Skeletal muscle tissue (tissue), 4 donors: ENCODE results near the gene KCNK2. TPM values are rescaled to one million over a fixed set of nuclear protein-coding genes. Genes with fewer than 3 reads are reported as not detected.

ENCODE experiments used
- H3K27ac ChIP-seq: one replicate; pipeline ENCODE4 v1.7.0; 2013; ENCODE audit warnings: mild to moderate bottlenecking, low read depth, low read length, inconsistent platforms
- H3K27me3 ChIP-seq, 3 donors: one replicate each; pipeline ENCODE4 v1.7.0; 2013; ENCODE audit warnings: low read length in 3 of 3; ENCODE audit not compliant: control insufficient read depth in 3 of 3, insufficient read depth in 3 of 3
- H3K36me3 ChIP-seq, 3 donors: one replicate each; pipeline ENCODE4 v1.7.0; 2013; ENCODE audit warnings: low read length in 3 of 3; ENCODE audit not compliant: control insufficient read depth in 3 of 3, insufficient read depth in 3 of 3
- H3K4me1 ChIP-seq, 3 donors: one replicate each; pipeline ENCODE4 v1.7.0; 2013; ENCODE audit warnings: low read length in 3 of 3, mild to moderate bottlenecking in 3 of 3; ENCODE audit not compliant: control insufficient read depth in 3 of 3, insufficient read depth in 3 of 3
- H3K4me3 ChIP-seq, 3 donors: one replicate each; pipeline ENCODE4 v1.7.0; 2013; ENCODE audit warnings: low read length in 3 of 3
- H3K9ac ChIP-seq, 3 donors: one replicate each; pipeline ENCODE4 v1.7.0; 2013; ENCODE audit warnings: low read length in 3 of 3, mild to moderate bottlenecking in 3 of 3, moderate library complexity in 2 of 3, low read depth in 1 of 3
- H3K9me3 ChIP-seq, 3 donors: one replicate each; pipeline ENCODE4 v1.7.0; 2013; ENCODE audit warnings: low read length in 3 of 3; ENCODE audit not compliant: control insufficient read depth in 3 of 3
- total RNA-seq: library from RNA; depleted of rRNA; stranded (reverse); fragments of >200 nt; gene quantifications from one replicate; pipeline ENCODE4 v1.2.3, GENCODE V29; 2014
- donor health status: Osteomylitis.

The KCNK2 gene
- total RNA-seq, 1 donor from 2014 or later, result 2.6 TPM

- no peaks in the 10 kb centered on the region for H3K9me3 ChIP-seq
- no peaks in the 10 kb centered on the region for H3K4me1 ChIP-seq
- no peaks in the 10 kb centered on the region for H3K36me3 ChIP-seq
- H3K27ac ChIP-seq, result no peak overlapping the region
- H3K27me3 ChIP-seq, result no peaks in the 10 kb centered on the region
- no peak overlapping the region for H3K9ac ChIP-seq
- H3K4me3 ChIP-seq, result no peak overlapping the region
Observed at GRCh38 chr1:215056584-215056983, 26.0 kb upstream of the KCNK2 start.

- Histone ChIP-seq H3K36me3 (no peaks in the 10 kb centered on the region), H3K4me3 (no peak overlapping the region), H3K4me1 (no peaks in the 10 kb centered on the region), H3K9me3 (no peaks in the 10 kb centered on the region), H3K27me3 (no peaks in the 10 kb centered on the region), H3K27ac (no peak overlapping the region), H3K9ac (no peak overlapping the region)
Observed at GRCh38 chr1:215059947-215060346, 22.6 kb upstream of the KCNK2 start.

GRCh38 chr1:215064327-215064726, 18.2 kb upstream of the KCNK2 start:
- Histone ChIP-seq H3K27ac (no peak overlapping the region), H3K27me3 (no peaks in the 10 kb centered on the region), H3K4me1 (no peaks in the 10 kb centered on the region), H3K4me3 (no peak overlapping the region), H3K9ac (no peak overlapping the region), H3K36me3 (no peaks in the 10 kb centered on the region), H3K9me3 (no peaks in the 10 kb centered on the region)

GRCh38 chr1:215071078-215071477, 11.5 kb upstream of the KCNK2 start:
- Histone ChIP-seq H3K9ac (no peak overlapping the region), H3K27me3 (no peaks in the 10 kb centered on the region), H3K4me3 (no peak overlapping the region), H3K27ac (no peak overlapping the region), H3K9me3 (no peaks in the 10 kb centered on the region), H3K4me1 (no peaks in the 10 kb centered on the region), H3K36me3 (no peaks in the 10 kb centered on the region)

- no peaks in the 10 kb centered on the region for H3K4me1 ChIP-seq
- no peaks in the 10 kb centered on the region for H3K36me3 ChIP-seq
Observed at GRCh38 chr1:215076322-215076721, 6.2 kb upstream of the KCNK2 start.

GRCh38 chr1:215079456-215079855, 3.1 kb upstream of the KCNK2 start:
- Histone ChIP-seq H3K36me3 (no peaks in the 10 kb centered on the region), H3K4me3 (no peak overlapping the region), H3K27ac (no peak overlapping the region), H3K9me3 (no peaks in the 10 kb centered on the region), H3K27me3 (peaks cover 14 to 20% (median 19%) of the 10 kb centered on the region in 3 donors), H3K9ac (no peak overlapping the region), H3K4me1 (peaks cover 5 to 9% (median 6%) of the 10 kb centered on the region in 3 donors)

More at GRCh38 chr1:215076322-215076721, 6.2 kb upstream of the KCNK2 start:
- H3K9ac ChIP-seq, result no peak overlapping the region
- H3K27me3 ChIP-seq, result no peaks in the 10 kb centered on the region
- H3K27ac ChIP-seq, result no peak overlapping the region
- no peaks in the 10 kb centered on the region for H3K9me3 ChIP-seq
- H3K4me3 ChIP-seq, result no peak overlapping the region

GRCh38 chr1:215081661-215082531, 641 bp upstream of the KCNK2 start:
- H3K27ac ChIP-seq, result no peak overlapping the region
- peaks cover 5 to 9% (median 6%) of the 10 kb centered on the region in 3 donors for H3K4me1 ChIP-seq
- H3K9ac ChIP-seq, result peak overlapping the region in 1 of 3 donors; percentile 25
- peaks cover 19 to 23% (median 20%) of the 10 kb centered on the region in 3 donors for H3K27me3 ChIP-seq
- no peaks in the 10 kb centered on the region for H3K9me3 ChIP-seq
- peak overlapping the region in 2 of 3 donors; percentile 54 to 58 for H3K4me3 ChIP-seq
- no peaks in the 10 kb centered on the region for H3K36me3 ChIP-seq

- Histone ChIP-seq H3K9ac (no peak overlapping the region), H3K27me3 (peaks cover 20 to 23% (median 21%) of the 10 kb centered on the region in 3 donors), H3K9me3 (no peaks in the 10 kb centered on the region), H3K36me3 (no peaks in the 10 kb centered on the region), H3K4me1 (peaks cover 5 to 9% (median 6%) of the 10 kb centered on the region in 3 donors), H3K27ac (no peak overlapping the region), H3K4me3 (peak overlapping the region; percentile 29 to 56 (median 50))
Observed at GRCh38 chr1:215083383-215083961, 935 bp downstream of the KCNK2 start.

GRCh38 chr1:215084621-215085020, 2.1 kb downstream of the KCNK2 start:
- peaks cover 5 to 9% (median 6%) of the 10 kb centered on the region in 3 donors for H3K4me1 ChIP-seq
- no peak overlapping the region for H3K9ac ChIP-seq
- no peak overlapping the region for H3K4me3 ChIP-seq
- peaks cover 20 to 23% (median 23%) of the 10 kb centered on the region in 3 donors for H3K27me3 ChIP-seq
- H3K36me3 ChIP-seq, result no peaks in the 10 kb centered on the region
- no peak overlapping the region for H3K27ac ChIP-seq
- no peaks in the 10 kb centered on the region for H3K9me3 ChIP-seq

- Histone ChIP-seq H3K27me3 (peaks cover 8 to 12% (median 11%) of the 10 kb centered on the region in 3 donors), H3K4me3 (no peak overlapping the region), H3K36me3 (no peaks in the 10 kb centered on the region), H3K27ac (no peak overlapping the region), H3K9ac (no peak overlapping the region), H3K9me3 (no peaks in the 10 kb centered on the region), H3K4me1 (peaks cover 1 to 5% (median 3%) of the 10 kb centered on the region in 3 donors)
Observed at GRCh38 chr1:215087603-215088002, 5.1 kb downstream of the KCNK2 start.
